Umbilical cord (tissue), 2 donors: ENCODE data around the gene APOBEC3B. TPM values are rescaled to one million over a fixed set of nuclear protein-coding genes. Genes with fewer than 3 reads are reported as not detected.
A peak's percentile ranks its signal among the peaks of the same experiment; 100 is the strongest.
"Not testable (repeated sequence)": the region's sequence is repeated elsewhere in the genome, so short reads cannot be mapped to it uniquely, and the experiment has no call there.

ENCODE experiments used
- DNase-seq: peaks from one replicate; pipeline ENCODE4 v3.0.0-alpha.2; 2015; ENCODE audit warnings: low spot score
- total RNA-seq: library from RNA; depleted of rRNA; stranded (reverse); fragments of >200 nt; gene quantifications from one replicate; pipeline ENCODE4 v1.2.3, GENCODE V29; 2014; ENCODE audit warnings: low replicate concordance; ENCODE audit not compliant: insufficient read depth

Gene APOBEC3B
- total RNA-seq, 1 donor from 2014 or later: not detected

DNA sequence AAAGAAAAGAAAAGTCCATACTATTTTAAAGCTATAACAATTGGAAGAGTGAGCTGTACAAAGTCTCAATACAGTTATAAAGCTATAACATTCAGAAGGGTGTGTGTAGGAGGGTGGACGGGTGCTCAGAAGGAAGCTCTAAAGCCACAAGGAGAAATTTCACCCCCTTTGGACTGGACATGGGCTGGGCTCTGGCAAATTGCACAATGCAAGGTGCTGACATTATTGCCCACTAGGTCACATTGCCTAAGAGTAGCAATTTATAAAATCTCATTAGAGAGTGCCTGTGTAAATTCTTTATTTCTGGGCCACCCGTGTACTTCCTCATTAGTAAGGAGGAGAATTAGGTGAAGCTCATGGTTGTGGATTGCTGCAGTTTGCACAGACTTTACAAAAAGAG is 30.4 kb upstream of the APOBEC3B start:
- no peak for DNase-seq

- no peak for DNase-seq
These were observed 29.7 kb upstream of the APOBEC3B start for GRCh38 chr22:38952281-38952993.

GRCh38 chr22:38953091-38953490 is 29.1 kb upstream of the APOBEC3B start:
- DNase-seq: no peak

GRCh38 chr22:38953577-38954413 is 28.4 kb upstream of the APOBEC3B start:
- no peak for DNase-seq

DNA sequence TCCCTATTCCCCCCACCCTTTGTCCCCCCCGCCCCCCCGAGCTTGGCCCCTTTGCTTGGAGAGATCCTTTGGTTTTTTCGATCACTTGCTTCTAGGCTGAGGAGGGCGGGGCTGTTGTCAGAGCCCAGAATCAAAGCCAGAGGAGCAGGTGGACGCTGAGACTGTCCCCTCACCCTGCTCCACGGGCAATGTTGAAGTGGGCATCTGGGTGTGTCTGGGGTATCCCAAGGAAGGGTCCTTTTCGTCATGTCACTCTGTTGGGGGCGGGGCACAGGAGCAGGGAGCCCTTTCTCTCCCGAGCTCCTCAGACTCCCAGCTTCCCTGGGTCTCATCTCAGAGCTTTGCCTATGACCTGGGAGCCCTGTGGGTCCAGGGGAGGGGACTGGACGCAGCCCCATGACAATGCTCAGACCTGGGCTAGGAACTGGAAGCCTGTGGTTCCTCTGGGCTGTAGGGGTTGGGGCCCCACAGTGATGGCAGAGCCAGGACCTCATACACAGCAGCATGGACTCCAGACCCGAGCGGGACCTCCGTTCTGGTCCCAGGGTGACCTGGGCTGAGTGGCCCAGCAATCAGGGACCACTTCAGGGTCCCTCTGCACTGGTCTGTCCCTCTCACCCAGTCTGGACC is 27.6 kb upstream of the APOBEC3B start:
- DNase-seq: no peak

DNA sequence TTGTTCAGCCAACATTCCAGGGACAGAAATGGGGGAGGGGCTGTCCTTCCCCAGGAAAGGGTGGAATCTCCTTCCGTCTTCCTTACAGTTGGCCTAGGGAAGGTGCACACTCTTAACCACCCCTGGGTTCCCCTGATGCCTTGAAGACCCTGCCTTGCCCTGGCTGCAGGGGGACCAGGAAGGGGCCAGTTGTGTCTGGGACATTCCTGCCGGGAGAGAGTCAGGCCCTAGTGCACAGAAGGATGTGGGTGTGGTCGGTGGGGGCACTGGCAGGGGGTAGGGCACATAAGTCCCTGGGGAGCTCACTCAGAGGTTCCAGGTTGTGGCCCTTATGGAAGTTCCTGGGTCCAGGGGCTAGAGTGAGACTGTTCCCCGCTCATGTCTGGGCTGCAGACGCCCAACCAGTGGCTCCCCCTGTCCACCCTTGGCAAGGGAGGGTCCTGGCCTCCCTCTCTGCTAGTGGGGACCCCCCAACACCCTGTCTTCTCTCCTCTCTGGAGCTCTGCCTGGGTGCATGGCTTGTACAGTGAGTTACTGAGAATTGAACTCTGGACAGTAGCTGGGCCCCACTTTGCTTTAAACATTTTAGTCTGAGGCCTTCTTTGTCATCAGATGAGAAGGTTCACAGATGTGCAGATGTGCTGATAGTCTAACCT is 26.8 kb upstream of the APOBEC3B start:
- DNase-seq: no peak

- DNase-seq: no peak
These were observed 26.2 kb upstream of the APOBEC3B start for GRCh38 chr22:38955926-38956325.

DNA sequence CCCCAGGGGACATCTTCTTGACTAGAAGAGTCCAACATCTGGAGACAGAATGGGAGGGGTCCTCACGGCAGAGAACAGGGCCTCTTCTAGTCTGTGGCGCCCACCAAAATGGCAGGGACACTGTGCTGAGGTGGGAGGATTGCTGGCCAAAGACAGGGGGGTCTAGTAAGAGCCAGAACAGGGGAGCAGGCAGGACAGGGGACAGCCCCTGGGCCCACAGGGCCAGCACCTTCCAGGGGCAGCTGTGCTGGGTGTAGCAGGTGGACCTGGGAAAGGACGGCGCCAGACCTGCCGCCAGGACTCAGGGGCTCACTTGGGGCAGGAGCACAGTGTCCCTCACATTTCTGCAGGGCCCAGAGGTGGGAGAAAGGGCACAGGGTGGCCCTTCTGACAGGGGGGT is 25.6 kb upstream of the APOBEC3B start:
- DNase-seq: no peak

DNA sequence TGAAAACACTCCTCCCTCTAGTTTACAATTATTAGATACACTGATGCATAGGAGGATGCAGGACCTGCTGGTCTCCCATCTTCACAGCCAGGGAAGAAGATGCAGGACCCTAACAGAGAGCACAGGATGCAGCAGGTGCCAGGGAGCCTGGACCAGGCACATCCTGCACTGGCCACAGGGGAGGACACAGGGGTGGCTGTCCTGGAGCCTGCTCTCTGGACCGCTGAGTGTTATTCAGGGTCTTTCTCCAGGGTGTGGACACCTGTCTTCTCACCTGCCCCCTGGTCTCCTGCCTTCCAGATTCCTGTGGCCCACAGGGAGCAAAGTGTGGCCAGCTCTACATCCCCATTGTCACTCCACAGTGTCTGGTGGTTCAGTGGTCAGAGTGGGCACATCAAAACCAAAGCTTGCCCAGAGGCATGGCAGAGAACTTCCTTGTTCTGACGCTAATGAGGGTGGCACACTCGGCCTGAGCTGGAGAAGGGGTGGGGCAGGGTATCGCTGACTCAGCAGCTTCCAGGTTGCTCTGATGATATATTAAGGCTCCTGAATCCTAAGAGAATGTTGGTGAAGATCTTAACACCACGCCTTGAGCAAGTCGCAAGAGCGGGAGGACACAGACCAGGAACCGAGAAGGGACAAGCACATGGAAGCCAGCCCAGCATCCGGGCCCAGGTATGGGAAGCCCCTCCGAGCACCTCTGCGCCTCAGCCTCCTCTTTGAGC is 24.9 kb upstream of the APOBEC3B start, which contains the start of gene APOBEC3A:
APOBEC3A (plus strand) TSS at position 564 of the 725 bp plus-strand sequence; CDS start at position 647, 83 bp downstream.
- DNase-seq: no peak

DNA sequence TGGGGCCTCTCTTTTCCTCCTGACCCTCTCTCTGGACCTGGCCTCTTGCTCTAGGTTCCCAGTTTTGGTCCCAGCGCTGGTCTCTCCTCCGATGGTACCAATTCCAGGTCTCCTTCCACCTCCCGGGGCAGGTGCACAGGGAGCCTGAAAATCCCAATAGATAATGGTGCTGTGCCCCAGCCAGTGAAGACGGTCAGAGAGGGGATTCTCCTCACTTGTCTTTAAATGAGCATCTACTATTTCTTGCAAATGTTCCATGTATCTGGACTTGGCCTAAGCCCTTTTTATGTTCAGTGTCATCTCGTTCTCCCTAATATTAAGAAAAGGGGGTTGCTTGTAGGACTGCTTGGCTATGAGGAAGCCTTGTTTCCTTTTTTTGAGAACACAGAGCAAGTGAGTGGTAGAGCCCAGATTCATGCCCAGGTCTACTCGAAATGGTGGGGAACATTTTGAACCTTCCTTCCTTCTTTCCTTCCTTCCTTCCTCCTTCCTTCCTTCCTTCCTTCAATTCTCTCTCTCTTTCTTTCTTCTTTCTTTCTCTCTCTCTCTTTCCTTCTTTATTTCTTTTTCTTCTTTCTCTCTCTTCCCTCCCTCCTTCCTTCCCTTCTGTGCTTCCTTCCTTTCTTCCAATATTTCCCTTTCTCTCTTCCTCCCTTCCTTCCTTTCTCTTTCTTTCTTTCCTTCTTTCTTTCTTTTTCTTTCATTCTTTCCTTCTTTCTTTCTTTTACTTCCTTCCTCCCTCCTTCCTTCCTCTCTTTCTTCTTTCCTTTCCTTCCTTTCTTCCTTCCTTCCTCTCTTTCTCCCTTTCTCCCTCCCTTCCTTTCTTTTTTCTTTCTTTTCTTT is 24.1 kb upstream of the APOBEC3B start:
- no peak for DNase-seq

- not testable (repeated sequence) for DNase-seq
These were observed 23.6 kb upstream of the APOBEC3B start for GRCh38 chr22:38958651-38958943.

- no peak for DNase-seq
These were observed 22.6 kb upstream of the APOBEC3B start for GRCh38 chr22:38959590-38959989.

DNA sequence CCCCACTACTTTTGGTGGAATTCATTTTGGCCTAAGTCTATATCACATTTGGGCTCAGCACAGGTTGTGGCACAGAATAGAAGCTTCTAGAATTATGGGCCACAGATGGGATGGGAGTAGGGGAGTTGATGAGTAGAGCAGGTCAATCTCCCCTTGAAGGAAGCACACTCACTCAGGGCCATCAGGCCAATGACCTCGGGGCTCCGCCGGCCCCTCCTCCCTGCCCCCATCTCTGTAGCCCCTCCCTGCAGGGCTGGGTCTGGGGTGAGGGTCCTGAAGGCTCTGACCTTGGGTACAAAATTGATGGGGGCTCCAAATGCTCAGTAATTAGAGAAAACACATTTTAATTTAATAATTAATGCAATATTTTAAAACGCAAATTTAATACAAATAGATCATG is 21.5 kb upstream of the APOBEC3B start:
- not testable (repeated sequence) for DNase-seq

DNA sequence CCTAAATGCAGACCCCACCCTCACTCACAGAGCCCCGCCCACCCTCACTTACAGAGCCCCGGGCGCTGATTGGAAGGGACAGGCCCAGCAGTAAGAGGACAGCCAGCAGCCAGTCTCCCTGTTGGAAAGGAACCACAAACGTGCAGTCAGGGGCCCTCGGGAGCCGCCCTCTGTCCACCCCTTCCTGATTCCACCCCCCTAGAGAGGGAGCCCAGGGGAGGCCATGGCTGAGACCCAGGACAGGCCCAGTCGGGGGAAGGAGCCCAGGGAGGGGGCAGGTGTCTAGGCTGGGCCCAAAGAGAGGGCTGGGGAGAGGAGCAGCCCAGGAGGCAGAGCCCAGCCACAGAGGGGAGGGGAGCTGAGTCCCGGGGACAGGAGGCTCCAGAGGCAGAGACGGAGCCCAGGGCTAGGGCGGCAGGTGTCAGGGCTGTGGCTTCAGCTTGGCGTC is 18.8 kb upstream of the APOBEC3B start:
- DNase-seq: not testable (repeated sequence)

GRCh38 chr22:38963872-38964271 is 18.3 kb upstream of the APOBEC3B start:
- peak; percentile 21 for DNase-seq

- no peak for DNase-seq
These were observed 17.8 kb upstream of the APOBEC3B start for GRCh38 chr22:38964306-38964705.

- no peak for DNase-seq
These were observed 17.2 kb upstream of the APOBEC3B start for GRCh38 chr22:38964989-38965388.

DNA sequence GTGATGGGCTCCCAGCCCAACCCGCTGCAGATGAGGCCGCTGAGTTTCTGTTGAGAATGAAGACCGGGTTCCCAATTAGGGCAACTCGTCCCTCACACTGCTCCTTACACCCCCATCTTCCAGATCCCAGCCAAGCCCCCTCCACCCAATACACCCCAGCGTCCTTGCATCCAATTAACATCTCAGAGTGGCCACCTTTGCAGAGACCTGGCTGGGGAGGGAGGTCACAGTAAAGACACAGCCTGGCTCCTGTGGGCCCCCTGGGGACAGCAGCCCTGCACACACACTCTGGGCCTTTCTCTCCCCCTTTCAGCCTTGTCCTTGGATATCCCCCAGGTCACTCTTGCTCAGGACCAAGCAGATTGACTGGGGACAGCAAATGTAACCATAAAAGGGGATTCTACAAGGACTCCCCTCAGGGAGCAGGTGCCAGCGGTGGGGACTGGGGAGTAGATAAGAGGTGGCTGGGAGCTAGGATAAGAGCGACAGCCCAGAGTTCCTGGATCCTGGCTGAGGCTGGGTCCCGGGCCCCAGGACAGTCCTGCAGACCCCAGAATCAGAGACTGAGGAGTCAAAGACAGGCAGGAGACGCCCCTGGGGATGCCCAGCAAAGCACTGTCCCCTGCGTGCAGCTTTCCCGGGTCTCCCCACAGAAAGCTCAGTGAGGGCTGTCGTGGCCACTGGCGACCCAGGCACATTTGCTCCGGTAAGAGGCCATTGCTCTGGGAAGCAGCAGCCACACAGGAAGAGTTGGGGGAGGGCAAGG is 16.4 kb upstream of the APOBEC3B start:
- no peak for DNase-seq

GRCh38 chr22:38966380-38966702 is 15.8 kb upstream of the APOBEC3B start:
- DNase-seq: no peak

GRCh38 chr22:38966942-38967341 is 15.2 kb upstream of the APOBEC3B start:
- no peak for DNase-seq
